ENCODE measurements around the gene HTN3.

GRCh38 chr4:69991016-69991415 is 37.2 kb upstream of the HTN3 start:
- TF ChIP-seq CTCF (IDR thresholded peaks at IDR 0.05) (no peak), POLR2A (IDR thresholded peaks at IDR 0.05) (no peak), EP300 (IDR thresholded peaks at IDR 0.05) (no peak)
